Loucy (cell line): ENCODE results near the gene DHRS2.

ENCODE experiments used
- EZH2phosphoT487 ChIP-seq: fragments of 200-600 bp; IDR thresholded peaks from 2 replicates; pipeline ENCODE4 v1.6.1; 2018; ENCODE audit warnings: antibody characterized with exemption, mild to moderate bottlenecking, moderate library complexity, borderline replicate concordance
- TF ChIP-seq, protein P1 (sequence below): fragments of 200-600 bp; sonication (generic); conservative IDR thresholded peaks from 2 replicates; pipeline ENCODE4 v1.5.1; 2014; ENCODE audit warnings: mild to moderate bottlenecking, antibody characterized with exemption, low read length

DNA sequence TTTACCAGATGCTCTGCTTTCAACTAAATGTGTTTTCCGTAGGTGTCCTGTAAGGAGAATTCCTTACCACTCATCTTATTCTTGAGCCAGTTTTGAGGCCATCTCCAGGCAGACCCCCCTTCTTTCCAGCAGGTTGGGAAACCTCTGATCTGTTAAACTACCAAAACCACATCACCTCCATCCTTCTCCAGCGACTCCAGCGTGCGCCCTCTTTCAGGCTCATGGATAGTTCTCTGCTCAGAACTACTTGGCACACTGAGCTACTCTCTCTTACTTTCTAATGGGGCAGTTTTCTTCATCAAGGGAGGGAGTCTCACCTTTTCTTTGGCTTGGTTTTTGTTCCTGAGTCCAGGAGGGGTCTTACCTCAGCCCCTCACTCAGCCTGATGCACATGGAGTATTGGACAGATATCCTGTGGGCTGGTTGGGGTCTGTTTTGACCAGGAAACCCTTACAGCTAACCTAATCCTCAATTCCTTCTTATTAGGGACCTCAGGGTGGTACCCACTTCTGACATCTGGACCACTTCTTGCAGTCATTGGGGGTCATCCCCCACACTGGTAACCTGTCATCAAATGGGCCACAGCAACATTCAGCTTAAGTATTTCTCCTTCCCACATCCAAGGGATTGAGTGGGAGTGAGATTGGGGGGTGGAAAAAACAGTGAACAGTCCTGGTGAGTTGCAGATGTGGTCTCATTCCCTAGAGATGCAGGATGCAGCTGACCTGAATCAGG is 5.2 kb downstream of the DHRS2 start:
- TF ChIP-seq, protein P1, sequence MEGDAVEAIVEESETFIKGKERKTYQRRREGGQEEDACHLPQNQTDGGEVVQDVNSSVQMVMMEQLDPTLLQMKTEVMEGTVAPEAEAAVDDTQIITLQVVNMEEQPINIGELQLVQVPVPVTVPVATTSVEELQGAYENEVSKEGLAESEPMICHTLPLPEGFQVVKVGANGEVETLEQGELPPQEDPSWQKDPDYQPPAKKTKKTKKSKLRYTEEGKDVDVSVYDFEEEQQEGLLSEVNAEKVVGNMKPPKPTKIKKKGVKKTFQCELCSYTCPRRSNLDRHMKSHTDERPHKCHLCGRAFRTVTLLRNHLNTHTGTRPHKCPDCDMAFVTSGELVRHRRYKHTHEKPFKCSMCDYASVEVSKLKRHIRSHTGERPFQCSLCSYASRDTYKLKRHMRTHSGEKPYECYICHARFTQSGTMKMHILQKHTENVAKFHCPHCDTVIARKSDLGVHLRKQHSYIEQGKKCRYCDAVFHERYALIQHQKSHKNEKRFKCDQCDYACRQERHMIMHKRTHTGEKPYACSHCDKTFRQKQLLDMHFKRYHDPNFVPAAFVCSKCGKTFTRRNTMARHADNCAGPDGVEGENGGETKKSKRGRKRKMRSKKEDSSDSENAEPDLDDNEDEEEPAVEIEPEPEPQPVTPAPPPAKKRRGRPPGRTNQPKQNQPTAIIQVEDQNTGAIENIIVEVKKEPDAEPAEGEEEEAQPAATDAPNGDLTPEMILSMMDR = no peak
- no peak for TF ChIP-seq EZH2phosphoT487
